PC-3 (cell line): Measurements from ENCODE around the gene SFXN3. TPM values are rescaled to one million over a fixed set of nuclear protein-coding genes. Genes with fewer than 3 reads are reported as not detected.

Experiments used
- ATAC-seq: fragments of 200-7000 bp; cut with Tn5 transposase; 2 replicates; pipeline ENCODE4 v1.9.1; 2020; ENCODE audit warnings: mild to moderate bottlenecking, moderate library complexity
- BruUV-seq: library from RNA; stranded (reverse); fragments of 400-500 nt; replicated peaks from 2 replicates; lab custom pipeline; 2021; lab: Mats Ljungman, UMichigan
- CTCF ChIA-PET: fragments of 300-600 bp; sonication (Branson Sonifier 250); formaldehyde crosslinking; loops from one replicate; lab custom pipeline; 2022; ENCODE audit warnings: antibody characterized with exemption; lab: Charles Lee
- POLR2A ChIA-PET: fragments of 300-600 bp; sonication (Branson Sonifier 250); formaldehyde crosslinking; loops from one replicate; lab custom pipeline; 2022; ENCODE audit warnings: antibody characterized with exemption; ENCODE audit not compliant: unreplicated experiment; lab: Charles Lee
- DNase-seq: peaks from one replicate; pipeline ENCODE4 v3.0.0-alpha.2; 2015
- H2AFZ ChIP-seq: fragments of 300-600 bp; sonication (generic); 2 replicates; pipeline ENCODE4 v1.6.0; 2016; ENCODE audit warnings: antibody characterized with exemption, low read length
- H3F3A ChIP-seq: fragments of 300-600 bp; sonication (generic); one replicate; pipeline ENCODE4 v1.6.0; 2017; ENCODE audit warnings: antibody characterized with exemption, low read length, control low read depth, mild to moderate bottlenecking; ENCODE audit not compliant: unreplicated experiment
- H3K27ac ChIP-seq: fragments of 300-600 bp; sonication (generic); 2 replicates; pipeline ENCODE4 v1.5.1; 2016; ENCODE audit warnings: mild to moderate bottlenecking, low read length
- H3K27me3 ChIP-seq: fragments of 300-600 bp; sonication (generic); 2 replicates; pipeline ENCODE4 v1.6.1; 2016; ENCODE audit warnings: low read length, mixed read lengths
- H3K36me3 ChIP-seq: fragments of 300-600 bp; sonication (generic); 2 replicates; pipeline ENCODE4 v1.6.1; 2016; ENCODE audit warnings: low read depth, mixed run types, low read length, mixed read lengths
- H3K4me1 ChIP-seq: fragments of 300-600 bp; sonication (generic); 2 replicates; pipeline ENCODE4 v1.5.1; 2016; ENCODE audit warnings: low read length; ENCODE audit not compliant: insufficient read depth
- H3K4me2 ChIP-seq: fragments of 300-600 bp; sonication (generic); 2 replicates; pipeline ENCODE4 v1.6.0; 2016; ENCODE audit warnings: low read length
- H3K4me3 ChIP-seq: fragments of 300-600 bp; sonication (generic); 2 replicates; pipeline ENCODE4 v1.5.1; 2016; ENCODE audit warnings: mild to moderate bottlenecking, low read length, mixed read lengths
- H3K79me2 ChIP-seq: fragments of 300-600 bp; sonication (generic); 2 replicates; pipeline ENCODE4 v1.6.1; 2017; ENCODE audit warnings: low read length, mixed read lengths
- H3K9ac ChIP-seq: fragments of 300-600 bp; sonication (generic); 2 replicates; pipeline ENCODE4 v1.6.0; 2016; ENCODE audit warnings: mild to moderate bottlenecking, low read length
- H3K9me2 ChIP-seq: fragments of 300-600 bp; sonication (generic); replicated peaks from 2 replicates; pipeline ENCODE4 v1.6.1; 2016; ENCODE audit warnings: mixed run types, low read length, mixed read lengths
- H3K9me3 ChIP-seq: fragments of 300-600 bp; sonication (generic); 2 replicates; pipeline ENCODE4 v1.6.1; 2016; ENCODE audit warnings: low read length, mixed read lengths
- H4K20me1 ChIP-seq: fragments of 300-600 bp; sonication (generic); 2 replicates; pipeline ENCODE4 v1.6.1; 2016; ENCODE audit warnings: low read length, mixed read lengths
- EZH2 ChIP-seq: fragments of 300-600 bp; sonication (generic); IDR thresholded peaks from one replicate; pipeline ENCODE4 v1.6.1; 2017; ENCODE audit warnings: antibody characterized with exemption, mild to moderate bottlenecking, low read length; ENCODE audit not compliant: unreplicated experiment
- EZH2phosphoT487 ChIP-seq: fragments of 300-600 bp; sonication (generic); IDR thresholded peaks from 2 replicates; pipeline ENCODE4 v1.6.1; 2018; ENCODE audit warnings: mild to moderate bottlenecking, antibody characterized with exemption, low read length, borderline replicate concordance
- intact Hi-C: fragments of 100-400 bp; cut with micrococcal nuclease; formaldehyde crosslinking; loops from 2 replicates; pipeline ENCODE4 v1.9.0; 2023
- total RNA-seq: library from RNA; depleted of rRNA; stranded (reverse); fragments of >200 nt; gene quantifications from 2 replicates; pipeline ENCODE4 v1.2.3, GENCODE V29; 2014
- TF ChIP-seq, protein P1 (sequence below): fragments of 300-600 bp; sonication (generic); conservative IDR thresholded peaks from 2 replicates; pipeline ENCODE4 v1.5.1; 2017; ENCODE audit warnings: antibody characterized with exemption, low read depth, mild to moderate bottlenecking, low read length

SFXN3 gene
- total RNA-seq, 1 experiment from 2014 or later: 46.7 TPM

DNA sequence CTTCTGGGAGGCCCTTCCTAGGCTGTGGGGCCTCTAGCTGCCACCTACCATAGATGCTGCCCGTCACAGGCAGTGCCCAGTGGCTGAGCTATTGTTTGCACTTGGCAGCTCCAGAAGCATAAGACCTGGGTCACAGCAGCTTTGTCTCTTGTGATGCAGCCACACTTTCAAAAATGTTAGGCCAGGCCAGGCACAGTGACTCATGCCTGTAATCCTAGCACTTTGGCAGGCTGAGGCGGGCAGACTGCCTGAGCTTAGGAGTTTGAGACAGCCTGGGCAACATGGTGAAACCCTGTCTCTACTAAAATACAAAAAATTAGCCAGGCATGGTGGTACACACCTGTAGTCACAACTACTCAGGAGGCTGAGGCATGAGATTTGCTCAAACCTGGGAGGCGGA, 21.3 kb downstream of the SFXN3 start:
- BruUV-seq: no TSS peak
- no peak overlapping the region for H3K9ac ChIP-seq
- H3K79me2 ChIP-seq: peaks cover 35% of the 10 kb centered on the region
- ATAC-seq (peak; percentile 94), DNase-seq (peak; percentile 78)
- no peaks in the 10 kb centered on the region for H3K9me3 ChIP-seq
- H3K4me1 ChIP-seq: peaks cover 17% of the 10 kb centered on the region
- H3K36me3 ChIP-seq: no peaks in the 10 kb centered on the region
- ChIA-PET CTCF (interaction anchor here (0.6 to 1.6 kb wide), 7 partner anchors 9 to 101 kb away, joined by 3 to 13 read pairs (median 5); partner anchors contain the start of genes PDZD7 and SFXN3), POLR2A (interaction anchor here (0.5 to 1.1 kb wide), 3 partner anchors 10 to 23 kb away, joined by 3 to 35 read pairs (median 3); no protein-coding TSS in a partner anchor)
- H3K4me2 ChIP-seq: peak overlapping the region; percentile 40
- peak overlapping the region; percentile 29; the same call in 1 of the 2 replicates for H3K4me3 ChIP-seq
- no peaks in the 10 kb centered on the region for H3F3A ChIP-seq
- no peaks in the 10 kb centered on the region for H3K27me3 ChIP-seq
- H4K20me1 ChIP-seq: no peaks in the 10 kb centered on the region
- intact Hi-C loops: loop anchor here (2.0 kb wide), 1 partner anchor 15 kb away; no protein-coding TSS in a partner anchor
- H3K27ac ChIP-seq: peak overlapping the region; percentile 66
- H3K9me2 ChIP-seq: no peaks in the 10 kb centered on the region
- no peak overlapping the region for H2AFZ ChIP-seq
- no peak for TF ChIP-seq EZH2
- TF ChIP-seq, protein P1, sequence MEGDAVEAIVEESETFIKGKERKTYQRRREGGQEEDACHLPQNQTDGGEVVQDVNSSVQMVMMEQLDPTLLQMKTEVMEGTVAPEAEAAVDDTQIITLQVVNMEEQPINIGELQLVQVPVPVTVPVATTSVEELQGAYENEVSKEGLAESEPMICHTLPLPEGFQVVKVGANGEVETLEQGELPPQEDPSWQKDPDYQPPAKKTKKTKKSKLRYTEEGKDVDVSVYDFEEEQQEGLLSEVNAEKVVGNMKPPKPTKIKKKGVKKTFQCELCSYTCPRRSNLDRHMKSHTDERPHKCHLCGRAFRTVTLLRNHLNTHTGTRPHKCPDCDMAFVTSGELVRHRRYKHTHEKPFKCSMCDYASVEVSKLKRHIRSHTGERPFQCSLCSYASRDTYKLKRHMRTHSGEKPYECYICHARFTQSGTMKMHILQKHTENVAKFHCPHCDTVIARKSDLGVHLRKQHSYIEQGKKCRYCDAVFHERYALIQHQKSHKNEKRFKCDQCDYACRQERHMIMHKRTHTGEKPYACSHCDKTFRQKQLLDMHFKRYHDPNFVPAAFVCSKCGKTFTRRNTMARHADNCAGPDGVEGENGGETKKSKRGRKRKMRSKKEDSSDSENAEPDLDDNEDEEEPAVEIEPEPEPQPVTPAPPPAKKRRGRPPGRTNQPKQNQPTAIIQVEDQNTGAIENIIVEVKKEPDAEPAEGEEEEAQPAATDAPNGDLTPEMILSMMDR: no peak
- no peak for TF ChIP-seq EZH2phosphoT487

GRCh38 chr10:101053516-101053915, 22.5 kb downstream of the SFXN3 start:
- no peak overlapping the region for H3K27ac ChIP-seq
- CTCF ChIA-PET: interaction anchor here (0.6 kb wide), 1 partner anchor 55 kb away, joined by 4 read pairs; no protein-coding TSS in a partner anchor
- no peak overlapping the region for H3K9ac ChIP-seq

More at GRCh38 chr10:101053516-101053915, 22.5 kb downstream of the SFXN3 start:
- H3F3A ChIP-seq: no peaks in the 10 kb centered on the region
- H3K9me3 ChIP-seq: no peaks in the 10 kb centered on the region
- DNase-seq (peak; percentile 19), ATAC-seq (no peak)
- no TSS peak for BruUV-seq
- H3K36me3 ChIP-seq: no peaks in the 10 kb centered on the region
- H3K4me2 ChIP-seq: no peak overlapping the region
- intact Hi-C loops: loop anchor here (2.0 kb wide), 1 partner anchor 13 kb away; no protein-coding TSS in a partner anchor
- H3K9me2 ChIP-seq: no peaks in the 10 kb centered on the region
- peaks cover 19% of the 10 kb centered on the region for H3K4me1 ChIP-seq
- no peak overlapping the region for H3K4me3 ChIP-seq
- H3K79me2 ChIP-seq: peaks cover 47% of the 10 kb centered on the region
- no peaks in the 10 kb centered on the region for H3K27me3 ChIP-seq
- POLR2A ChIA-PET: no interaction called here
- TF ChIP-seq EZH2phosphoT487: no peak
- TF ChIP-seq, protein P1: no peak
- no peak for TF ChIP-seq EZH2
- H2AFZ ChIP-seq: no peak overlapping the region
- no peaks in the 10 kb centered on the region for H4K20me1 ChIP-seq
